ACC112 (cell line): ENCODE data around the gene GPR180.

Source experiments
- H2AFZ ChIP-seq: fragments of 200-600 bp; sonication (generic); one replicate; pipeline ENCODE4 v1.6.0; 2017; ENCODE audit warnings: antibody characterized with exemption, low read length; ENCODE audit not compliant: unreplicated experiment
- H3K27ac ChIP-seq: fragments of 200-600 bp; sonication (generic); 2 replicates; pipeline ENCODE4 v1.5.1; 2014; ENCODE audit warnings: low read depth, mild to moderate bottlenecking, antibody characterized with exemption, low read length, moderate library complexity
- H3K27me3 ChIP-seq: fragments of 200-600 bp; sonication (generic); 2 replicates; pipeline ENCODE4 v1.6.1; 2014; ENCODE audit warnings: mild to moderate bottlenecking, antibody characterized with exemption, low read length, moderate library complexity, mixed read lengths; ENCODE audit not compliant: insufficient read depth
- H3K36me3 ChIP-seq: fragments of 200-600 bp; sonication (generic); 2 replicates; pipeline ENCODE4 v1.6.1; 2016; ENCODE audit warnings: mild to moderate bottlenecking, antibody characterized with exemption, low read length, moderate library complexity, mixed read lengths; ENCODE audit not compliant: insufficient read depth
- H3K4me1 ChIP-seq: fragments of 200-600 bp; sonication (generic); one replicate; pipeline ENCODE4 v1.6.1; 2016; ENCODE audit warnings: low read length, mixed read lengths; ENCODE audit not compliant: insufficient read depth, unreplicated experiment, control insufficient read depth
- H3K4me3 ChIP-seq: fragments of 200-600 bp; sonication (generic); 2 replicates; pipeline ENCODE4 v1.5.1; 2014; ENCODE audit warnings: mild to moderate bottlenecking, low read depth, low read length
- H3K79me2 ChIP-seq: fragments of 200-600 bp; sonication (generic); one replicate; pipeline ENCODE4 v1.6.0; 2016; ENCODE audit warnings: low read length; ENCODE audit not compliant: control insufficient read depth, unreplicated experiment, insufficient read depth

The GPR180 gene

DNA sequence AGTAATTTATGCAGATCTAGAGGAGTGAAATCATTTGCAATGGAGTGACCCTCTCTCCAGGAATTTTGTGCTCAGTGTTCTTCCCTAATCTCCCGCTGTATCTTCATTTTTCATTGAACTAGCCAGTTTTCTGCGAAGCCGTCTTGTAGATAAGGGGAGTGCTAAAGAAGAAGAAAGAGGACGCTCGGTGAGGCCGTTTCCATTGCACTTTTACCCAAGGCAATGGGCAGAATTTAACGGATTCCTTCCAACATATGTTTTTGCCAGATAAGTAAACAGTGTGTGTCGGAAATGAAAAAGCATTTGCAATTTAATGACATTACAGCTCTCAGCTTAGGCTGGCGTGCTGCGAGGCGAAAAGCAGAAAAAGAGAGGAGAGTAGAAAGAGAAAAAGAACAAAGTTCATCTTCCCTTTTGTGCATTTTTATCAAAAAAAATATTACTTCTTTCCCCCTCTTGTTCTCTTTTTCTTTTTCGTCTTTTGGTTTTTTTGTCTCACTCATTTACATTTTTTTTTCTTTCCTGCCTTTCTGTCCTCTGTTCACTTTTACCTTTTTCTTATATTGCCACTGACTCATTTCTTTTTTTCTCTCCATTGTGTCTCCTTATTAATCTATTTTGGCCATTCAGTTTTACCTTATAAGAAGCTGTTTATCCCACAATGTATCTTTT, 60.8 kb downstream of the GPR180 start:
- Histone ChIP-seq H3K79me2 (no peaks in the 10 kb centered on the region), H3K27me3 (peaks cover 49% of the 10 kb centered on the region), H3K36me3 (no peaks in the 10 kb centered on the region), H3K27ac (no peak overlapping the region), H3K4me1 (peaks cover 8% of the 10 kb centered on the region), H2AFZ (no peak overlapping the region), H3K4me3 (no peak overlapping the region)

DNA sequence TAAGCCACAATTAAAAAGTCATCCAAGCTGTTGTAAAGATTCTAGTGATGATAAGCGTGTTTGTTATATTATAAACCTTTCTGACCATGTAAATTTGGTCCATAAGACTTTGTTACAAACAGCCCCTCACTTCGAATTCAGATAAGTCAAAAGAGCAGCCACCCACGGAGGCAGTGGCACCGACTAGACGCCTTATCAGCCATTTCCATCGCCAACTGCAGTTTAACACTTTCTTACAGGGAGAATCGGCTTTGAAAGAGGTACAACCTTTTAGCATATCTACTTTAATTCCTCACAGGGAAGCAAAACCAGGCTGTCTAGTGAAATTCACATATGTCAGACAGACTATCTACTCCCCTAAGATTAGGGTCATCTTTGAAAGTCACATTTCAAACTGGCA, 63.2 kb downstream of the GPR180 start:
- Histone ChIP-seq H3K27ac (no peak overlapping the region), H3K4me3 (no peak overlapping the region), H3K79me2 (no peaks in the 10 kb centered on the region), H2AFZ (no peak overlapping the region), H3K4me1 (no peaks in the 10 kb centered on the region), H3K27me3 (peaks cover 56% of the 10 kb centered on the region), H3K36me3 (no peaks in the 10 kb centered on the region)

DNA sequence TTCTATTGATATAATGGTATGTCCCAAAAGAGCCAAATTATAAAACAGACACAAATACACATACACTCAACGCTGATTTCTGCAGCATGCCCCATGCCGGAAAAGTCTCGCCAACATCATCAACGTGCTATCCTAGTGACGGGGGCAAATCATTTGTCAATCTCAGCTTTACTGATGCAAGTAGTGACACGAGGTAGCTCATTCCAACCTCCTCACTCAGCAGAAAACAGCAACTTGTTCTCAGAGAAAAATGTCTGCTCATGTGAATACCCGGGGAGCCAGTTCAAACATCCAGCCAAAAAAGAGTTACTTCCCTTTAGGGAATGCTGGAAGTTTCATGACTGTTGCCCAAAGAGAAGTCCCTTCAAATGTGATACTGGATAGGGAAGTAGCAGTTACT, 64.4 kb downstream of the GPR180 start:
- no peaks in the 10 kb centered on the region for H3K79me2 ChIP-seq
- no peaks in the 10 kb centered on the region for H3K4me1 ChIP-seq
- no peaks in the 10 kb centered on the region for H3K36me3 ChIP-seq
- no peak overlapping the region for H3K4me3 ChIP-seq
- no peak overlapping the region for H2AFZ ChIP-seq
- peaks cover 56% of the 10 kb centered on the region for H3K27me3 ChIP-seq
- H3K27ac ChIP-seq: no peak overlapping the region

DNA sequence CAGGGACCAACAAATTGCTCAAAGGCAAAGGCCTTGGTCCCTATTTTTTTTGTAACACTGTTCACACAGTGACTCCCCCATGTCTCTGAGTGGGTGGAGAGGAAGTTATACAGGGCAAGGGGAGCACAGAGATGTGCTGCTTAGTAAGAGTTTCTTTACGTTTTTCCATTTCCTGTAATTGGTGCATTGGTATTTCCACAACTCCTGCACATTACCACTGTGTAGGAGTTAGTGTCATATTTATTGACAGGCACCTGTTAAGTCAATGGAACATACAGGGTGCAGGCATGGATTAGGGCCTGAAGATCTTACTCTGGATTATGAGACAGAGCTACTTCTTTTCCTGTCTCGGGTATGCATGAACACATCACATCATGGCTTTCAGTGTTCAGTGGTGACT, 65.5 kb downstream of the GPR180 start:
- H3K27me3 ChIP-seq: peaks cover 53% of the 10 kb centered on the region
- no peaks in the 10 kb centered on the region for H3K36me3 ChIP-seq
- H3K4me1 ChIP-seq: no peaks in the 10 kb centered on the region
- H3K79me2 ChIP-seq: no peaks in the 10 kb centered on the region
- H3K27ac ChIP-seq: no peak overlapping the region
- H3K4me3 ChIP-seq: no peak overlapping the region
- no peak overlapping the region for H2AFZ ChIP-seq

DNA sequence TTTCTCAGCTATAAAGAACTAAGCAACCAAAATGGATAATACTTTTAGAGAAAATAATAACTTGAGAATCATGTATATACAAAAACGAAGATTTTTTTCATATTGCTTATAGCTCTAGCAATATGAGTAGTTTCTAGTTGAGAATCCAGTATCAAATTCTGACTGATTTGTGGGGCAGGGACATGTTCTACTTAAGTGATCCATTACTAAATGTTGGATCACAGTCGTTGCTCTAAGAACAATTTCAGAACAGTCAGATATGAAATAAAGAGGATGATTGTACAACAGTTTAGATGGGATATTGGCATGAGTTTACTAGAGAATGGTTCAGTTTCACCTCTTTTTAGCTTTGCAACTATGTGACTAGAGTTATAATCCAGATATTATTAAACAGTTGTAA, 70.7 kb downstream of the GPR180 start:
- Histone ChIP-seq H3K4me1 (no peaks in the 10 kb centered on the region), H3K4me3 (no peak overlapping the region), H2AFZ (no peak overlapping the region), H3K36me3 (no peaks in the 10 kb centered on the region), H3K27me3 (peaks cover 27% of the 10 kb centered on the region), H3K27ac (no peak overlapping the region), H3K79me2 (no peaks in the 10 kb centered on the region)

DNA sequence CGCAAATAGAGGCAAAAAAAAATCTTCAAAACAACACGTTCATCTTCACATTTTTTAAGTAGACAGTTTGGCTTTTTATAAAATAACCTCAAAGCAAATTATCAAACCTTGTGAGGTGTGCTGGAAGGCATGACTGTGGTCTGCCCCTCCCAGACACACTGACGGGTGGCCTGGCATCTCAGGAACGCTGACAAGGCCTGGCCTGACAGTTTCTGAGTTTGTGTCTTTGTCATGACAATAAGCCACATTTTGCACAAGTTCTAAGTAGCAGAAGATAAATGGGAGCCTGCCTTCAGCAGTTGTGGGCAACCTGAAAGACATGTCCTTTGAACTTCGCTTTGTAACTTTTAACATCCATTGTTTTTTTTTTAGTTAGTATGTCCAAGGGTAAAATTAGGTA, 72.2 kb downstream of the GPR180 start:
- Histone ChIP-seq H3K4me1 (no peaks in the 10 kb centered on the region), H3K79me2 (no peaks in the 10 kb centered on the region), H3K27ac (no peak overlapping the region), H3K27me3 (peaks cover 36% of the 10 kb centered on the region), H3K36me3 (no peaks in the 10 kb centered on the region), H3K4me3 (no peak overlapping the region), H2AFZ (no peak overlapping the region)

DNA sequence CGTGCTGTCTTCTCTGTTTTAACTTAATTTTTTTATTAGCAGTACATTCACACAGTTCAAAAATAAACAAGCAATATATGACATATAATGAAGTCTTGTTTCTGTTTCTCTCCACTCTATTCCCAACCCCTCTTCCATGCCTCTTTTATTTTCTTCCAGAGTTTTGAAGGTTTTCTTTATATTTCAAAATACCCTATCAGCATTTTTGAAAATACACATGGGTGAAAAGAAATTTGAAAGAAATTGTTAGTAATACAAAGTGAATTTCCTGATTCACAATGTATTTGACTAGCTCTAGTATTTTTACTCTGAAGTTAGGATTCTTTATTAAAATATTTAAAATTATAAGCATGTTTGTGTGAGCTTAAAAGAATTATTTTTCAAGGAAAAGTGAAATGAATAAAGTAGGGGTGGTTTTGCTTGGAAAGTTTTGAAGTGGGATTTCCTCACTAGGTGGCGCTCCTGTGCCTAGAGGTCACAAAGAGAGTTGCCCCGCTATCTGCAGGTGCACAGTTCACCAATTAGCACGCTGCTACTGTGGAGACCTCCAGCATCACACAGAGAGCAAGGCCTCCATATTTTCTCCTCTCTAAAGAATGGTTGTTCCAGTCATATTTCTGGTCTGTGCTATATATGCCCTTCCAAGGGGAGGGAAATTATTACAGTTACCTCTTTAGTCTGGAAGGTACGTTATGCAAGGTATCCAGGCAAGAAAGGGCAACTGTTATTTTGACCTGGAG, 73.1 kb downstream of the GPR180 start:
- Histone ChIP-seq H3K4me1 (no peaks in the 10 kb centered on the region), H3K27ac (no peak overlapping the region), H3K79me2 (no peaks in the 10 kb centered on the region), H3K36me3 (no peaks in the 10 kb centered on the region), H2AFZ (no peak overlapping the region), H3K4me3 (no peak overlapping the region), H3K27me3 (peaks cover 41% of the 10 kb centered on the region)

DNA sequence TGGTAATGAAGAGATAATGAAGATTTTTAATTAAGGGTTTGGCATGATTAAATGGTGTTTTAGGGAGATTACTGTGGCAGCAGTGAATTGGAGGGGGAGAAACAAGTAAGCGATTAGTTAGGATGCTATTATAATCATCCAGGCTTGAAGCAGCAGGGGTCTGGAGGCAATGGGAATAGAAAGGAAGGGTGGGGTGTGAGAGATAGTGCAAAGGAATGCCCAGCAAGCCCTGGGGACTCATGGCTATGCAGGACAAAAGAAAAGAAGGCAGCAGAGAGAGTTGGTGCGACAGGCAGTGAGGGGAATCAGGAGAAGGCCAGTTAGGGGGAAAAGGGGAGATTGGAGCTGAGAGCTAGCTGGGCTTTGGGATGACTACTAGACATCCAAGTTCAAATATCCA, 76.1 kb downstream of the GPR180 start:
- H3K4me3 ChIP-seq: no peak overlapping the region
- no peak overlapping the region for H3K27ac ChIP-seq
- H2AFZ ChIP-seq: no peak overlapping the region
- H3K4me1 ChIP-seq: no peaks in the 10 kb centered on the region
- H3K27me3 ChIP-seq: peaks cover 58% of the 10 kb centered on the region
- no peaks in the 10 kb centered on the region for H3K79me2 ChIP-seq
- H3K36me3 ChIP-seq: no peaks in the 10 kb centered on the region

DNA sequence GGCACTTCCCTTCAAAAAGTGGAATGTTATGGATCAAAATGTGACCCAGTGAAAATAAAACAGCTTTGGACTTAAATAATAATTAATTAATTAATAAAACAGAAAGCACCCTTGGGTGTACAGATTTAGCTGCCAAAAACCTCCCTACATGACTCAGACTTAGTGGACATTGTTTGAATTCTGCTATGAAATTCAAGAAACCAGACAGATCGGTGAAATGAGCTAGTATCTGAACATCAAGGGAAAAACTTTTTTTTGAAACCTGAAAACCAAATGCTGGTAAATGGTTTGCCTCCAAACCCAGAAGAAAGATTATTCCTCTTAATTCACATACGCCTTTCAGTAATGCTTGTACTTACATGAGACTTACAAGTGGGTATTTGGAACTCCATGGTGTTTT, 77.2 kb downstream of the GPR180 start:
- no peak overlapping the region for H3K4me3 ChIP-seq
- peaks cover 63% of the 10 kb centered on the region for H3K27me3 ChIP-seq
- no peaks in the 10 kb centered on the region for H3K36me3 ChIP-seq
- H3K27ac ChIP-seq: no peak overlapping the region
- no peak overlapping the region for H2AFZ ChIP-seq
- no peaks in the 10 kb centered on the region for H3K79me2 ChIP-seq
- H3K4me1 ChIP-seq: no peaks in the 10 kb centered on the region

DNA sequence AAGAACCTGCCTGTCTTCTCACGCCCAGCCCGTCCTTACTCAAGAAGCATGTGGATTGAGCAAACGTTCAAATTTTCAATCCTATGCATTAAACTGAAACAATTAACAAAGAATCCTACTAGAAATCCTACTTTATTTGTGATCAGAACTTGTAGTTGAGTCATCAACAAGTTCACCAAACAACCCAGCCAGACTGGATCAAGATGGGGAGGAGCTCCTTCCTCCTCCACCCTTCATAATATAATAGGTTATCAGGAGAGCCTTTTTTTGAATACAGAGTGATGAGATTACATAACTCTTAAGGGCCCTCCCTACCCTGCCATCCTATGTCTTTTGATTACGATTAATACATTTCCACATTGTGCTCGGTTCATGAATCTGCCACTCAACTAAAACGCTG, 78.0 kb downstream of the GPR180 start:
- H3K27ac ChIP-seq: no peak overlapping the region
- H3K27me3 ChIP-seq: peaks cover 63% of the 10 kb centered on the region
- H3K4me3 ChIP-seq: no peak overlapping the region
- no peaks in the 10 kb centered on the region for H3K79me2 ChIP-seq
- H2AFZ ChIP-seq: no peak overlapping the region
- no peaks in the 10 kb centered on the region for H3K4me1 ChIP-seq
- H3K36me3 ChIP-seq: no peaks in the 10 kb centered on the region

DNA sequence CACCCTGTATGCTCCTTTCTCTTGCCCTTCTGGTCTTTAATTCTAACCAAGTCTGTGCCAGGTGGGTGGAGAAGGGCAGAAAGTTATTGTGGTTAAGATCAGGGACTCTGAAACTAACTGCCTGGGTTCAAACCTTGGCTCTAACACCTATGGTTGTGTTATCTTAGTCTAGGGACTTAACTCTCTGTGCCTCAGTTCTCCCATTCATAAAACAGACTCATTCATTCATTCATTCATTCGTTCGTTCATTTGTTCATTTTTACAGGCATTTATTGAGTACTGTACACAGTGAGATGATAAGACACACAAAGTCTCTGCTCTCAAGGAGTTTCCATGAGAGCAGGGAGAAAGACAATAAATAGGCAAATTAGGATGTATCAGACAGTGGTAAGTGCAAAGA, 80.6 kb downstream of the GPR180 start:
- Histone ChIP-seq H3K36me3 (no peaks in the 10 kb centered on the region), H3K4me1 (no peaks in the 10 kb centered on the region), H3K79me2 (no peaks in the 10 kb centered on the region), H3K27ac (no peak overlapping the region), H3K4me3 (no peak overlapping the region), H3K27me3 (peaks cover 54% of the 10 kb centered on the region), H2AFZ (no peak overlapping the region)
